Heart right ventricle (tissue), 16 donors: ENCODE data around the gene ENO2. TPM values are rescaled to one million over a fixed set of nuclear protein-coding genes. Genes with fewer than 3 reads are reported as not detected.
"Not testable (repeated sequence)": the region's sequence is repeated elsewhere in the genome, so short reads cannot be mapped to it uniquely, and the experiment has no call there.

Source experiments
- ATAC-seq, 8 donors: fragments of 200-7000 bp; cut with Tn5 transposase; one replicate each; pipeline ENCODE4 v1.9.1; 2020; ENCODE audit warnings: mild to moderate bottlenecking in 8 of 8, moderate library complexity in 8 of 8, moderate number of reproducible peaks in 1 of 8
- DNase-seq, 2 donors: peaks; one replicate each; pipeline ENCODE4 v3.0.0-alpha.2; 2020
- H3K27ac ChIP-seq, 10 donors: fragments of 200-600 bp; sonication (generic) in 2 of 10; one replicate each; pipeline versions ENCODE4 v1.5.0 to v1.8.0; 2020 to 2022; ENCODE audit warnings: mild to moderate bottlenecking in 3 of 10
- H3K27me3 ChIP-seq, 7 donors: fragments of 200-600 bp; one replicate each; pipeline ENCODE4 v1.8.0; 2021 to 2022; ENCODE audit warnings: mild to moderate bottlenecking in 2 of 7
- H3K36me3 ChIP-seq, 9 donors: fragments of 200-600 bp; sonication (generic) in 1 of 9; one replicate each; pipeline versions ENCODE4 v1.5.0 to v1.8.0; 2020 to 2022; ENCODE audit warnings: mild to moderate bottlenecking in 2 of 9
- H3K4me1 ChIP-seq, 9 donors: fragments of 200-600 bp; sonication (generic) in 1 of 9; one replicate each; pipeline versions ENCODE4 v1.5.0 to v1.8.0; 2020 to 2022; ENCODE audit warnings: mild to moderate bottlenecking in 4 of 9
- H3K4me3 ChIP-seq, 10 donors: fragments of 200-600 bp; sonication (generic) in 2 of 10; one replicate each; pipeline versions ENCODE4 v1.5.0 to v1.8.0; 2020 to 2022; ENCODE audit warnings: mild to moderate bottlenecking in 7 of 10, moderate library complexity in 2 of 10
- H3K9me3 ChIP-seq, 11 donors: fragments of 200-600 bp in 10 of 11; sonication (generic) in 2 of 11; one replicate each; pipeline versions ENCODE4 v1.5.0 to v1.8.0; 2013 to 2022; ENCODE audit warnings: mild to moderate bottlenecking in 2 of 11, control low read depth in 1 of 11, moderate library complexity in 1 of 11
- WGBS, 2 donors: extraction: QIAGEN DNeasy Blood & Tissue Kit; methylation state at CpG; one replicate each; pipeline ENCODE4 v1.1.7; 2013; ENCODE audit warnings: inconsistent platforms in 1 of 2; 5-methylcytosine and 5-hydroxymethylcytosine counted together
- intact Hi-C, 10 donors: fragments of 100-400 bp; cut with DNase I; formaldehyde crosslinking; loops; one replicate each; pipeline versions ENCODE4 v1.11.1 to v1.14.2; 2022
- polyA plus RNA-seq, 2 donors: library from polyadenylated mRNA; stranded (reverse); fragments of 200-250 nt; gene quantifications; one replicate each; pipeline ENCODE4 v1.2.3, GENCODE V29; 2013
- total RNA-seq, 10 donors: library from RNA; stranded (reverse); fragmentation: NEBNext Ultra II Directional in 3 of 10; extraction: Animal tissue kit (Norgen Biotek cat#: 25700) in 3 of 10; gene quantifications; one replicate each; pipeline versions ENCODE4 v1.2.1 to v1.2.4, GENCODE V29; 2021 to 2023
- TF ChIP-seq, protein P1 (sequence below), 9 donors: fragments of 200-600 bp; sonication (generic) in 2 of 9; IDR thresholded peaks; one replicate each; pipeline versions ENCODE4 v1.5.0 to v1.8.0; 2021 to 2022; ENCODE audit warnings: antibody characterized with exemption in 9 of 9, mild to moderate bottlenecking in 5 of 9, moderate library complexity in 1 of 9
- donor health status: Arrhythmogenic right ventricular cardiomyopathy.
- donor health status: ischemic (EF 13 %, LVEDD 7.1; RV severe dilation, severe dysfunction).
- donor health status: healthy with polysubstance abuse.
- donor health status: DM: no; HTN: yes; CAD: no.
- donor health status: DM: no; HTN: no; CAD: no.
- donor health status: ischemic (EF 25% LVEDD 6.9; RV normal size, moderate dysfunction).
- donor health status: ischemic (EF 25% LVEDD 5.7; RV mildly dilated, moderate dysfunction).
- donor health status: healthy.
- donor health status: DM: yes; HTN: yes; CAD: no.
- donor health status: Ischemic cardiomyopathy.
- donor health status: ischemic (EF 35%, LVEDD 5.7; RV mildly dilated, moderate dysfunction).
- donor health status: nonischemic (EF 11% LVEDD 7.7; RV severe dilation, severe dysfunction).
- donor health status: DM: yes; HTN: yes; CAD: no.
- donor health status: PGD.
- donor health status: ischemic (EF 29% LVEDD 5.4; RV normal size, mild dysfunction).
- donor health status: nonischemic (EF 23%, LVEDD 6.1; RV moderate dilation, normal function).

ENO2 gene
- total and polyA plus RNA-seq, 12 donors = 6.3 to 68.4 (median 16.7) TPM

DNA sequence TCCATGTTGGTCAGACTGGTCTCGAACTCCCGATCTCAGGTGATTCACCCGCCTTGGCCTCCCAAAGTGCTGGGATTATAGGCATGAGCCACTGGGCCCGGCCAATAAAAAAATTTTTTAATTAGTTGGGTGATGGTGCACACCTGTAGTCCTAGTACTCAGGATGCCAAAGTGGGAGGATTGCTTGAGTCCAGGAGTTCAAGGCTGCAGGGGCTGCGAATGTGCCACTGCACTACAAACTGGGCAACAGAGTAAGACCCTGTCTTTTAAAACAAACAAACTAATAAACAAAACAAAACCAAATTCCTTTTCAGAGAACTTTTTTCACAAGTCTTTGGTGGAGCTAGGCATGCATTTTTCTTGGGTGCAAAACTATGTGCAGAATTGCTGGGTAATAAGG, 31.1 kb upstream of the ENO2 start:
- Histone ChIP-seq H3K4me1 (peaks cover 0 to 6% (median 0%) of the 10 kb centered on the region in 9 donors), H3K36me3 (peaks cover 0 to 36% (median 0%) of the 10 kb centered on the region in 9 donors), H3K27me3 (no peaks in the 10 kb centered on the region), H3K27ac (no peak overlapping the region), H3K4me3 (no peak overlapping the region), H3K9me3 (no peaks in the 10 kb centered on the region)
- TF ChIP-seq, protein P1, sequence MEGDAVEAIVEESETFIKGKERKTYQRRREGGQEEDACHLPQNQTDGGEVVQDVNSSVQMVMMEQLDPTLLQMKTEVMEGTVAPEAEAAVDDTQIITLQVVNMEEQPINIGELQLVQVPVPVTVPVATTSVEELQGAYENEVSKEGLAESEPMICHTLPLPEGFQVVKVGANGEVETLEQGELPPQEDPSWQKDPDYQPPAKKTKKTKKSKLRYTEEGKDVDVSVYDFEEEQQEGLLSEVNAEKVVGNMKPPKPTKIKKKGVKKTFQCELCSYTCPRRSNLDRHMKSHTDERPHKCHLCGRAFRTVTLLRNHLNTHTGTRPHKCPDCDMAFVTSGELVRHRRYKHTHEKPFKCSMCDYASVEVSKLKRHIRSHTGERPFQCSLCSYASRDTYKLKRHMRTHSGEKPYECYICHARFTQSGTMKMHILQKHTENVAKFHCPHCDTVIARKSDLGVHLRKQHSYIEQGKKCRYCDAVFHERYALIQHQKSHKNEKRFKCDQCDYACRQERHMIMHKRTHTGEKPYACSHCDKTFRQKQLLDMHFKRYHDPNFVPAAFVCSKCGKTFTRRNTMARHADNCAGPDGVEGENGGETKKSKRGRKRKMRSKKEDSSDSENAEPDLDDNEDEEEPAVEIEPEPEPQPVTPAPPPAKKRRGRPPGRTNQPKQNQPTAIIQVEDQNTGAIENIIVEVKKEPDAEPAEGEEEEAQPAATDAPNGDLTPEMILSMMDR (IDR thresholded peaks at IDR 0.05) = no peak
- intact Hi-C loops = no loop called here
- no peak for DNase-seq
- WGBS, 2 donors = 97 to 98% methylated on average over 5 of the region's 5 CpGs
- ATAC-seq = no peak

DNA sequence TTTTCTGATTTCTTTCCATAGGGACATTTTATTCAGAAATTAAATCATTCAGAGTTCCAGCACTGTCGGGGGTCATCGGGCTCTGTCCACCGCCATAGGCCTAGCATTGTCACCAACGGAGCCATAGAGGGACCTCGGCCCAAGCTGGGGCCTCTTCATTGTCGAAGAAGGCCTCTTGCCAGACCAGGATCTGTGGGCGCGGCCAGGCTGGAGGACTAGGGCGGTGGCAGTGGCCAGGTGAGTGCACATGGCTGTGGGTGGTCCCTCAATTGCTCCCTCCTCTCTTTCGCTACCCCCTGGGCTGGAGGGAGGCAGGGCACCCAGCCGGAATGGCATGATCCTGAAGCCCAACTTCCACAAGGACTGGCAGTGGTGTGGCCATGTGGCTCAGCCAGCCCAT, 30.7 kb upstream of the ENO2 start:
- H3K27me3 ChIP-seq = no peaks in the 10 kb centered on the region
- TF ChIP-seq, protein P1 (IDR thresholded peaks at IDR 0.05) = no peak
- DNase-seq (no peak), ATAC-seq (peak in 3 of 8 donors; percentile 16 to 28 (median 18))
- intact Hi-C loops = no loop called here
- no peaks in the 10 kb centered on the region for H3K9me3 ChIP-seq
- H3K4me3 ChIP-seq = no peak overlapping the region
- 96 to 97% methylated on average over 11 of the region's 11 CpGs for WGBS, 2 donors
- peaks cover 0 to 36% (median 0%) of the 10 kb centered on the region in 9 donors for H3K36me3 ChIP-seq
- H3K4me1 ChIP-seq = peaks cover 0 to 6% (median 0%) of the 10 kb centered on the region in 9 donors
- no peak overlapping the region for H3K27ac ChIP-seq

DNA sequence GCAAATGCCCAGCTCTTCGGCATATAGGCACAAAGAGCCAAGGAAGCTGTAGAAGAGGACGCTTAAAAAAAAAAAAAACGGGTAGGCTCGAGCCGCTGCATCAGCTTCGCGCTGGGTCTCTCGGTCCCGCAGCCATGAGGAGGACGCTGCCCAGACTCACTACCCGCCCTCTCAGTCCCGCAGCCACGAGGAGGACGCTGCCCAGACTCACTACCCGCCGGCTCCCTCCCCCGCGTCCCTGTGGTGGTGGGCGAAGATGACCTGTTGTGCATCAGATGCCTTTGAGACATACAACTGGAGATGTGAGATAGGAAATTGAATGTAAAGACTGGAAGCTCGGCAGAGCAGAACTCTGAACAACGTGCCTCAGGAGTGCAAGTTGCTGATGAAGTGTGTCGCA, 29.8 kb upstream of the ENO2 start:
- DNase-seq (no peak), ATAC-seq (no peak)
- peaks cover 0 to 6% (median 0%) of the 10 kb centered on the region in 9 donors for H3K4me1 ChIP-seq
- intact Hi-C loops = no loop called here
- no peak overlapping the region for H3K4me3 ChIP-seq
- peaks cover 0 to 36% (median 0%) of the 10 kb centered on the region in 9 donors for H3K36me3 ChIP-seq
- WGBS, 2 donors = 68 to 78% methylated on average over 22 of the region's 22 CpGs
- H3K9me3 ChIP-seq = no peaks in the 10 kb centered on the region
- TF ChIP-seq, protein P1 (IDR thresholded peaks at IDR 0.05) = no peak
- no peak overlapping the region for H3K27ac ChIP-seq
- no peaks in the 10 kb centered on the region for H3K27me3 ChIP-seq

DNA sequence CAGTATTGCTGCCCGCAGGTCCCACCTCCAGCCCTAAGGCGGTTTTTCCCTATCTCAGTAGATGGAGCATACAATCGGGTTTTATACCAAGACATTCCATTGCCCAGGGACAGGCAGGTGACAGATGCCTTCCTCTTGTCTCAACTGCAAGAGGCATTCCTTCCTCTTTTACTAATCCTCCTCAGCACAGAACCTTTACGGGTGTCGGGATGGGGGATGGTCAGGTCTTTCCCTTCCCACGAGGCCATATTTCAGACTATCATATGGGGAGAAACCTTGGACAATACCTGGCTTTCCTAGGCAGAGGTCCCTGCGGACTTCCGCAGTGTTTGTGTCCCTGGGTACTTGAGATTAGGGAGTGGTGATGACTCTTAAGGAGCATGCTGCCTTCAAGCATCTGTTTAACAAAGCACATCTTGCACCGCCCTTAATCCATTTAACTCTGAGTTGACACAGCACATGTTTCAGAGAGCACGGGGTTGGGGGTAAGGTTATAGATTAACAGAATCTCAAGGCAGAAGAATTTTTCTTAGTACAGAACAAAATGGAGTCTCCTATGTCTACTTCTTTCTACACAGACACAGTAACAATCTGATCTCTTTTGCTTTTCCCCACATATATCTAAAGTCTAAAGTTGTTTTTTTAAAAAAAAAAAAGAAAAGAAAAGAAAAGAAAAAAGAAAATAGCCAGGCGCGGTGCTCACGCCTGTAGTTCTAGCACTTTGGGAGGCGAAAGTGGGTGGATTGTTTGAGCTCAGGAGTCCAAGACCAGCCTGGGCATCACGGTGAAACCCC, 28.0 kb upstream of the ENO2 start:
- ATAC-seq, H3K27me3 ChIP-seq, DNase-seq, H3K9me3 ChIP-seq, H3K4me3 ChIP-seq, intact Hi-C loops, H3K27ac ChIP-seq: not testable (repeated sequence)
- 78% methylated on average over 12 of the region's 15 CpGs for WGBS, 2 donors
- H3K4me1 ChIP-seq = peaks cover 0 to 17% (median 5%) of the 10 kb centered on the region in 9 donors
- peaks cover 0 to 36% (median 0%) of the 10 kb centered on the region in 9 donors for H3K36me3 ChIP-seq

DNA sequence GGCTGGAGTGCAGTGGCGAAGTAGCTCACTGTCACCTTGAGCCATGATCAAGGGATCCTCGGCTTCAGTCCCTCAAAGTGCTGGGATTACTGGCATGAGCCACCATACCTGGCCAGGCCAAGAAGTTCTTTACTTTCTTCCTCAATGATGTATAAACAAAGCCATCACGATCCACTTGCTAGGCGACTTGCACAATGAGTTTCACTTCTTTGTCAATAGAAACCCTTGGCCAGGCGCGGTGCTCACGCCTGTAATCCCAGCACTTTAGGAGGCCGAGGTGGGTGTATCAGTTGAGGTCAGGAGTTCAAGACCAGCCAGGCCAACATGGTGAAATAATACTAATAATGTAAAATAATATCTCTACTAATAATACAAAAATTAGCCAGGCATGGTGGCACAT, 26.9 kb upstream of the ENO2 start:
- WGBS, 2 donors = 82 to 85% methylated on average over 8 of the region's 8 CpGs
- Histone ChIP-seq H3K27me3 (no peaks in the 10 kb centered on the region), H3K36me3 (peaks cover 0 to 34% (median 0%) of the 10 kb centered on the region in 9 donors), H3K9me3 (no peaks in the 10 kb centered on the region), H3K4me3 (no peak overlapping the region), H3K27ac (no peak overlapping the region), H3K4me1 (peaks cover 0 to 22% (median 11%) of the 10 kb centered on the region in 9 donors)
- no peak for ATAC-seq
- TF ChIP-seq, protein P1 (IDR thresholded peaks at IDR 0.05) = no peak
- intact Hi-C loops = no loop called here
- no peak for DNase-seq
